GM21526 (cell line): Measurements from ENCODE around the gene HDDC3.
A peak's percentile ranks its signal among the peaks of the same experiment; 100 is the strongest.

Experiments used
- ATAC-seq: cut with Tn5 transposase; IDR thresholded peaks from one replicate; pipeline ENCODE4 v1.9.1; 2021; ENCODE audit warnings: moderate library complexity; ENCODE audit not compliant: unreplicated experiment, low FRiP score

The HDDC3 gene

GRCh38 chr15:90954712-90955623, 22.6 kb upstream of the HDDC3 start, which contains the start of gene RCCD1:
Gene RCCD1 (plus strand): TSS chr15:90954884. CDS start chr15:90956735, 1,851 bp downstream.
- peak; percentile 87 for ATAC-seq

DNA sequence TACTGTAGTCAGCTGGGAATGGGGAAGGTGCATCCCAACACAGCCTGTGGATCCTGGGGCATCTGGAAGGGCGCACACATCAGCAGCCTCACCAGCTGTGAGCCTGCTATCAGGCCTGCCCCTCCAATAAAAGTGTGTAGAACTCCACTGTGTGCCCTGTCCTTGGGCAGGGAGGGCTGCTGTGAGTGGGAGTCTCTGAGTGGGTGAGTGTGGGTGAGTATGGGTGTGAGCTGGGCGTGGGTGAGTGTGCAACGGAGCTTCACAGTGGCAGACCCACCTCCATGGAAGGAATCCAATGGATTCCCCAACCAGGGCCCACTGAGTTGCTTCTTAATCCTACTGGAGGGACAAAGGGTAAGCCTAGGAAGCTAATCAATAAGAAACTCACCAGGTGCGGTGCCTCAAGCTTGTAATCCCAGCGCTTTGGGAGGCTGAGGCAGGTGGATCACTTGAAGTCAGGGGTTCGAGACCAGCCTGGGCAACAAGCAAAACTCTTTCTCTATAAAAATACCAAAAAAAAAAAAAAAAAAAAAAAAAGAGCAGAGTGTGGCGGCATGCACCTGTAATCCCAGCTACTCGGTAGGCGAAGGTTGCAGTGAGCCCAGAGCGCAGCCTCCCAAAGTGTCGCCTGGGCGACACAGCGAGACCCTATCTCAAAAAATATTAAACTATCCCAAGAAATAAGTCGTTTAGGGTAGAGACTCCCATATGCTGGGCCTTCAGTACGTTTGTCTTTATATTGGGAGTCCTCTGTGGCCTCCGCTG, 21.8 kb upstream of the HDDC3 start:
- ATAC-seq: no peak

GRCh38 chr15:90952901-90953677, 20.7 kb upstream of the HDDC3 start:
- no peak for ATAC-seq

DNA sequence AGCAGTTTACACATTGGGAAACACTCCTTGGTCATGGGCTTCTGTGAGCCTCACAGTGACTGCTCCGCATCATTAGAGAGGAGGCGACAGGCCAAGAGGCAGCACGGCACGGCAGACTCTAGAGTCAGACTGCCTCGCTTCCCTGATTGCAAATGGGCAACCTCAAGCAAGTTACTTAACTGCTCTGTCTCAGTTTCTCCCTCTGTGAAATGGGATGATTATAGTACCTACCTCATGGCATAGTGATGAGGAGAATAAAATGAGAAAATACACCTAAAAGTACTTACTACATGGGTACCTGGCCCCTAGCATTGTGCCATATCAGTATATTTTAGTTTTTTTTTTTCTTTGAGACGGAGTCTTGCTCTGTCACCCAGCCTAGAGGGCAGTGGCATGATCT, 18.3 kb upstream of the HDDC3 start:
- no peak for ATAC-seq

GRCh38 chr15:90949979-90950675, 17.8 kb upstream of the HDDC3 start:
- no peak for ATAC-seq

- no peak for ATAC-seq
Measured at GRCh38 chr15:90948506-90948905, 16.2 kb upstream of the HDDC3 start.

- ATAC-seq: no peak
Measured at GRCh38 chr15:90947577-90948357, 15.4 kb upstream of the HDDC3 start.

GRCh38 chr15:90946941-90947576, 14.7 kb upstream of the HDDC3 start:
- no peak for ATAC-seq

DNA sequence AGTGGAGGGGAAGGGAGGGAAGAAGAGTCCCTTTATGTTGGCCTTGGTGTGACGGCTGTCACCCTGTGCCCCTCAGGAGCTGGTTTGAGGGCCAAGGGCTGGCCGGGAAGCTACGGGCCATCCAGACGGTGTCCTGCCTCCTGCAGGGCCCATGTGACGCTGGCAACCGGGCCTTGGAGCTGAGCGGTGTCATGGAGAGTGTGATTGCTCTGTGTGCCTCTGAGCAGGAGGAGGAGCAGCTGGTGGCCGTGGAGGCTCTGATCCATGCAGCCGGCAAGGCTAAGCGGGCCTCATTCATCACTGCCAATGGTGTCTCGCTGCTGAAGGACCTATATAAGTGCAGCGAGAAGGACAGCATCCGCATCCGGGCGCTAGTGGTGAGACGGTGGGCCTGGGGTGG, 14.2 kb upstream of the HDDC3 start:
- no peak for ATAC-seq

GRCh38 chr15:90945091-90945490, 12.7 kb upstream of the HDDC3 start:
- no peak for ATAC-seq

GRCh38 chr15:90942354-90943120, 10.2 kb upstream of the HDDC3 start:
- no peak for ATAC-seq

DNA sequence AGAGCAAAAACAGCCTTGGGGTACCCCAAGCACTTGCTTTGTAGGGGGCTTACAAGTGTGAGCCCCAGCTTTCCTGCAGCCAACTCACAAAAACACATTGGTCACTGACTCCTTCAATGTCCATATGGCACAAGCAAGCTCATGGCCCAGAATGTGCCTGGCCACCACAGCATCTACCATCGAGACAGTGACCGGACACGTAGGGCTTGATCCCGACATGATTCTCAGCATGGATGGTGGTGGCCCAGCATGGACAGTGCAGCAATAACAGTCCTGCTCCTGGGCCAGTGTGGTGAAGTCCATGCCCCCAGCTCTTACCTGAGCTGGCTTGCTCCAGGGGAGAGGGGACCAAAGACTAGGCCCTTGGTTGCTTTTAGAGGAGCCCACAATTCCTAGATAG, 8.7 kb upstream of the HDDC3 start:
- ATAC-seq: no peak

GRCh38 chr15:90939756-90940155, 7.4 kb upstream of the HDDC3 start:
- no peak for ATAC-seq

GRCh38 chr15:90938261-90938660, 5.9 kb upstream of the HDDC3 start:
- no peak for ATAC-seq

DNA sequence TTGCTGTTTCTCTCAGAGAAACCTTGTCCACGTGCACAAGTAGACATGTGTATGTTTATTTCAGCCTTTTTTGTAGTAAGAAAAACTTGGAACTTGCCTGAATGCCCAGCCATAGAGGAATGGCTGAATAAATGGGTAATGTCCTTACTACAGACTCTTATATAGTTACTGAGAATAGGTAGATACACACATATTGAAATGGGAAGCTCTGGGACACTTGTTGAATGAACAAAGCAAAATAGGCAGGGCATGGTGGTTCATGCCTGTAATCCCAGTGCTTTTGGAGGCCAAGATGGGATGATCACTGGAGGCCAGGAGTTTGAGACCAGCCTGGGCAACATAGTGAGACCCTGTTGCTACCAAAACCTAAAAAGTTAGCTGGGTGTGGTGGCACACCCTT, 4.5 kb upstream of the HDDC3 start:
- ATAC-seq: no peak

DNA sequence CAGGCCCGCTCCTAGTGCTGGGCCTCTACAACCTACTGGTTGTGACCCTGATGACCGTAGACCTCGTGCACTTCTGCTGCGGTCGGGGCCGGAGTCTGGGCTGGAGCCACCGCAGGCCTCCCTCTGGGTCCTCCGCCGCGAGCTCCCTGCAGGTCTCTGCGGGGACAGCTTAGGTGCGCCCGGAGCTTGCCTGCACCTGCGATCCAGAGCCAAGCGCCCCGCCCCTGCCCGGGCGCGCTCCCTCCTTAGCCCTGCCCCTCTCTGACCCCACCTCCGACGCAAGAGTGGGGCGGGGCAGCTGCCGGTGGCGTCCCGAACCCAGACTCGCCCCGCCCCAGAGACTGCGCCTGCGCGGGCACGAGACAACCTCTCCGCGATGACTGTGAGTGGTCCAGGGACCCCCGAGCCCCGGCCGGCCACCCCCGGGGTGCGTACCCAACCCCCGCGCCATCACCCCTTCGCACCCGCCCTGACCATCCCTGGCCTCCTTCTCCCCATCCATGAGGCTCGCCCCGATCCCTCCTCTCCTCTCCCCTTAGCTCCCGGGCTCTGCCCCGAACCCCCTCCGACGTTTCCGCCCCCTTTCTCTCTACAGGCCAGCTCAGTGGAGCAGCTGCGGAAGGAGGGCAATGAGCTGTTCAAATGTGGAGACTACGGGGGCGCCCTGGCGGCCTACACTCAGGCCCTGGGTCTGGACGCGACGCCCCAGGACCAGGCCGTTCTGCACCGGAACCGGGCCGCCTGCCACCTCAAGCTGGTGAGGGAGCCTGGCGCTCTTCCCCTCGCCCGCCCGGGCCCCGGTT, 2.8 kb upstream of the HDDC3 start, which contains the start of gene UNC45A:
TSS of gene UNC45A (plus strand) at position 337 of the 803 bp plus-strand sequence. CDS start at position 377, 40 bp downstream.
- ATAC-seq: peak; percentile 61

GRCh38 chr15:90934256-90934948, 2.1 kb upstream of the HDDC3 start:
- peak; percentile 27 for ATAC-seq
